Measurements from ENCODE around the gene ZBTB46.

ZBTB46 gene

GRCh38 chr20:63830841-63831588 lies at the start of gene ZBTB46:
ZBTB46 (minus strand) TSS chr20:63831264; CDS start chr20:63790757, 40,507 bp downstream.
- peak; percentile 71 for ATAC-seq (ENCODE audit: insufficient read depth, low read depth)
- Histone ChIP-seq H3K4me1 (ENCODE audit: insufficient read depth, low read length) (no peaks in the 10 kb centered on the region), H3K9ac (ENCODE audit: low read depth, low read length) (no peak within 1 kb of the TSS)

GRCh38 chr20:63878899-63879663 lies 48.0 kb upstream of the ZBTB46 start:
- no peak for TF ChIP-seq EZH2 (IDR thresholded peaks at IDR 0.05; ENCODE audit: borderline replicate concordance, low read depth, low read length, severe bottlenecking)
- no peak for TF ChIP-seq CTCF (IDR thresholded peaks at IDR 0.05; ENCODE audit: borderline replicate concordance, extremely low read depth, low read length, poor library complexity, severe bottlenecking)
- H3K36me3 ChIP-seq (ENCODE audit: insufficient read depth, low read length): peaks cover 77% of the 10 kb centered on the region

More at GRCh38 chr20:63830841-63831588, at the start of gene ZBTB46:
- Histone ChIP-seq H4K20me1 (ENCODE audit: insufficient read depth, low read length) (0 out of 2 replicates have a peak, but pooled peaks cover 4% of the 10 kb centered on the region), H3K27me3 (ENCODE audit: insufficient read depth, low read length, poor library complexity) (peaks cover 3% of the 10 kb centered on the region), H3K27ac (ENCODE audit: low read length) (no peak within 1 kb of the TSS), H3K36me3 (ENCODE audit: insufficient read depth, low read length) (no peaks in the 10 kb centered on the region), H3K79me2 (ENCODE audit: insufficient read depth, low read length) (no peaks in the 10 kb centered on the region), H2AFZ (ENCODE audit: low read depth, low read length) (no peak within 1 kb of the TSS), H3K4me2 (ENCODE audit: insufficient read depth, low read length) (peak within 1 kb of the TSS; percentile 27; the same call in 1 of the 2 replicates), H3K4me3 (ENCODE audit: low read depth in 1 of 2, low read length in 2 of 2) (peak within 1 kb of the TSS in 1 of 2 experiments; percentile 43; a peak in 2 of 4 replicates), H3K9me3 (ENCODE audit: insufficient read depth, low read length, severe bottlenecking) (no peaks in the 10 kb centered on the region)
- no peak for TF ChIP-seq CTCF (IDR thresholded peaks at IDR 0.05; ENCODE audit: borderline replicate concordance, extremely low read depth, low read length, poor library complexity, severe bottlenecking)
- no peak for TF ChIP-seq EZH2 (IDR thresholded peaks at IDR 0.05; ENCODE audit: borderline replicate concordance, low read depth, low read length, severe bottlenecking)
- DNase-seq: peak; percentile 40

GRCh38 chr20:63877755-63878470 lies 46.8 kb upstream of the ZBTB46 start:
- no peak overlapping the region for H3K27ac ChIP-seq (ENCODE audit: low read length)
- no peak overlapping the region for H3K4me3 ChIP-seq (ENCODE audit: low read depth in 1 of 2, low read length in 2 of 2)
- H3K79me2 ChIP-seq (ENCODE audit: insufficient read depth, low read length): peaks cover 16% of the 10 kb centered on the region; the same call in 1 of the 2 replicates
- no peak overlapping the region for H3K9ac ChIP-seq (ENCODE audit: low read depth, low read length)
- no peak overlapping the region for H3K4me2 ChIP-seq (ENCODE audit: insufficient read depth, low read length)
- DNase-seq (no peak), ATAC-seq (ENCODE audit: insufficient read depth, low read depth) (no peak)
- no peaks in the 10 kb centered on the region for H3K9me3 ChIP-seq (ENCODE audit: insufficient read depth, low read length, severe bottlenecking)
- H2AFZ ChIP-seq (ENCODE audit: low read depth, low read length): no peak overlapping the region
- peaks cover 75% of the 10 kb centered on the region for H3K36me3 ChIP-seq (ENCODE audit: insufficient read depth, low read length)
- H4K20me1 ChIP-seq (ENCODE audit: insufficient read depth, low read length): peaks cover 32% of the 10 kb centered on the region
- H3K4me1 ChIP-seq (ENCODE audit: insufficient read depth, low read length): no peaks in the 10 kb centered on the region
- no peak for TF ChIP-seq EZH2 (IDR thresholded peaks at IDR 0.05; ENCODE audit: borderline replicate concordance, low read depth, low read length, severe bottlenecking)
- TF ChIP-seq CTCF (IDR thresholded peaks at IDR 0.05; ENCODE audit: borderline replicate concordance, extremely low read depth, low read length, poor library complexity, severe bottlenecking): no peak
- H3K27me3 ChIP-seq (ENCODE audit: insufficient read depth, low read length, poor library complexity): no peaks in the 10 kb centered on the region

More at GRCh38 chr20:63878899-63879663, 48.0 kb upstream of the ZBTB46 start:
- ATAC-seq (ENCODE audit: insufficient read depth, low read depth) (no peak), DNase-seq (no peak)
- H3K4me3 ChIP-seq (ENCODE audit: low read depth in 1 of 2, low read length in 2 of 2): no peak overlapping the region
- H3K9me3 ChIP-seq (ENCODE audit: insufficient read depth, low read length, severe bottlenecking): no peaks in the 10 kb centered on the region
- no peak overlapping the region for H3K27ac ChIP-seq (ENCODE audit: low read length)
- H3K4me2 ChIP-seq (ENCODE audit: insufficient read depth, low read length): no peak overlapping the region
- peaks cover 16% of the 10 kb centered on the region; the same call in 1 of the 2 replicates for H3K79me2 ChIP-seq (ENCODE audit: insufficient read depth, low read length)
- H3K4me1 ChIP-seq (ENCODE audit: insufficient read depth, low read length): no peaks in the 10 kb centered on the region
- H3K9ac ChIP-seq (ENCODE audit: low read depth, low read length): no peak overlapping the region
- H3K27me3 ChIP-seq (ENCODE audit: insufficient read depth, low read length, poor library complexity): no peaks in the 10 kb centered on the region
- peaks cover 31% of the 10 kb centered on the region for H4K20me1 ChIP-seq (ENCODE audit: insufficient read depth, low read length)
- H2AFZ ChIP-seq (ENCODE audit: low read depth, low read length): no peak overlapping the region

Measured in DND-41 (cell line).